ENCODE measurements around the gene HTATIP2.
"Not testable (repeated sequence)": the region's sequence is repeated elsewhere in the genome, so short reads cannot be mapped to it uniquely, and the experiment has no call there.

Gene HTATIP2

DNA sequence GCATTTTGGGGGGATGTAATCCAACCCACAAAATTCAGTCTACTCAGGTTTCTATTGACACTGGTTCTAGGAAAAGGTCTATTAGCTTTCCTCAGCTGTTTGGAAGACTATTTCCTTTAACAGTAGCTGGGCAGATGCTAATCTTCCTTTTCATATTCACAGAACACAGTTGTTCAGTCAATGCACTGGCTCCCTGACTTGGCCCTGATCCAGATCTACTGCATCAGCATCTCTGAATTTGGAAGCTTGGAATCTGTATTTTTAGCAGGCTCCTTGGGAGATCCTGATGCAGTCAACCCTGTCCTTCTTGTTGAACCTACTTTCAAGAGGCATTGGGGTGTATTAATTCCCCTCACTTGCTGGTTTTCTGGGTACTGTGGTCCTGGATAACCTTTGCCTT, 6.3 kb downstream of the HTATIP2 start:
- DNase-seq, result peak in 2 of 56 donors; percentile 29 to 61

DNA sequence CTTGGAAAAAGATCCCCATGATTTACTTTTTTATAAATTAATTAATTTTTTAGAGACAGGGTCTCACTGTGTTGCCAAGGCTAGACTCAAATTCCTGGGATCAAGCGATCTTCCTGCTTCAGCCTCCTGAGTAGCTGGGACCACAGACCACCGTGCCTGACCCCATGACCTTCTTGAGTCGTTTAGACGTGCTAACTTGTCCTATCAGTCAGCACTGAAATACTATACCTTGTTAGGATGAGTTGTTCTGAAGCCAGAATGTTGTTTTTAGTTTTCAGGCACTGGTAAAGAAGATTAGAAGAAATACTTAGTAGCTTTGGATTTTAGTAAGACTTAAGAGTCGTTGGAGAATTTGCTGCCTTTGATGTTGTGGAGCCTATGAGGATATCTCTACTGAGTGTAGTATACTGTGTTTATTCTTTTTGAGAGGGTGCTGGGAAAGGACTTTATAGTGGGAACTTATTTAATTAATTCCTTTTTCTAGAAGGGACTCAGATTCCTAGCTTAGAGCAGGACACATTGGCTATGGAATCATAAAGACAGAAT, 8.6 kb downstream of the HTATIP2 start:
- no peak for DNase-seq

- no peak for DNase-seq
Measured at GRCh38 chr11:20373147-20373546, 9.6 kb downstream of the HTATIP2 start.

- DNase-seq, result no peak
Measured at GRCh38 chr11:20373568-20374209, 10.2 kb downstream of the HTATIP2 start.

DNA sequence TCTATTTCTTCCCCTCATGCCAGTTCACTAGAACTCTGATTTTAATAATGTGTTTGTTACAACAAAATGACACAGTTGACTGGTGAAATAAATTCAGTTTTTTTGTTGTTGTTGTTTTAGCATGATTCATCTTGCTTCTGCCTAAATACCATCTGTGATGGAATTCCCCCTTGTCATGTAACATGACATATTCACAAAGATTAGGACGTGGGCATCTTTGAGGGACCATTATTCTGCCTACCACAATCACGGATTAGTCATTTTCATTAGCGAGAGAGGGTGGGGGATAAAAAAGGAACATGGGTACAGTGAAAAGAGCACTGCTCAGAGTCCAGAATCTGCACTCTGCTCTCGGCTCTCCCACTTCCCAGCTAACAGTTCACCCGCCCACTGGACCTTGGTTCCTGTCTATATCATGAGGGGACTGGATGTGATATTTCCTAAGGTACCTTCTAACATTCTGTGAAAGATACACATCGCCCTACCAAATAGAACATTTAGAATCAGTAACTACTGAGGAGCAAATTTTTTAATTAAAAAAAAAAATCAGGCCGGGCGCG, 11.3 kb downstream of the HTATIP2 start:
- DNase-seq, result no peak

GRCh38 chr11:20376162-20376730, 12.7 kb downstream of the HTATIP2 start:
- no peak for DNase-seq

DNA sequence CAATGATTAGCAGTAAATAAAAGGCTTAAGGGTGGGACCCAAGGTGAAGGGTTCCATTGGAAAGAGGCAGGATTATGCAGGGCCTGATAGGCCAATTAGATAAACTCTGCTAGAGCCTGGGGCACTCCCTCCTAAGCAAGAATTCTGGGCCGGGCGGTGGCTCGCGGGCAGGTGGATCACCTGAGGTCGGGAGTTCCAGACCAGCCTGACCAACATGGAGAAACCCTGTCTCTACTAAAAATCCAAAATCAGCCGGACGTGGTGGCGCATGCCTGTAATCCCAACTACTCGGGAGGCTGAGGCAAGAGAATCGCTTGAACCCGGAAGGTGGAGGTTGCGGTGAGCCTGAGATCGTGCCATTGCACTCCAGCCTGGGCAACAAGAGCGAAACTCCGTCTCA, 22.5 kb downstream of the HTATIP2 start:
- not testable (repeated sequence) for DNase-seq

DNA sequence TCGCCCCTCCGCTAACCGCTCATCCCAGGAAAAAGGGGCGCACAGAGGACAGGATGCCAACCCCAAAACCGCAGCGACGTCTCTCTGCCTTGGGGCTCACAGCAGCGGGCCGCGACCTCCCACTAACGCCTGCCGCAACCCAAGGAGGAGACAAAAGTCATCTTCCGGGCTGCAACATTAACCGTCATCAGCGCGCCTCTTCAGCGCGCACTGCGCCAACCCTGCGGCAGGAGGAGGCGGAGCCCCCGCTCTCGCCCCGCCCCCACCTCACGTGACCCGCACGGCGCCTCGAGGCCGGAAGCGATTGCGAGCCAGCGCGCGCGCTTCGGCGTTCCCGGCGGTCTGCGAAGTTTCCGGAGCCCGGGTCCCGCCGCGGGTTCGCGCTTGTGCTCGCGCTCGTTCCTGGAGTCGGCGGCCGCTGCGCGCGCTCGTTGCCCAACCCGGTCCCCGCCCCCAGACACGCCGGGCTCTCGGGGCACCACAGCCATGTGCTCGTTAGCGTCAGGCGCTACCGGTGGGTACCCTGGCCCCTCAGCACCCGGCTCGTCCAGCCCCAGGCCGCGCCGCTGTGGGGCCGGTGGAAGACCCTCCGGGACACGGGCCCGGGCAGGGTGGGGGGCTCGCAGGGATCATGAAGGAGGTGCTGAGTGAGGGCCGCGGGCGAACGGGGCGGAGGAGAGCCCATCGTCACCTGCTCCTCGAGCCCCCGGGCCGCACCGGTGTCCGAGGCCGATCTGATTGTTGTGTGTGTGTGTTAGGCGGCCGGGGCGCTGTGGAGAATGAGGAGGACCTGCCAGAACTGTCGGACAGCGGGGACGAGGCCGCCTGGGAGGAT, 24.0 kb downstream of the HTATIP2 start, which contains the start of gene PRMT3:
Gene PRMT3, plus strand, starts transcription at position 456 of the 835 bp plus-strand sequence. Its CDS starts 31 bp downstream, at position 487.
- DNase-seq, result peak in 55 of 56 donors; percentile 70 to 99 (median 92)

GRCh38 chr11:20388096-20389055, 24.9 kb downstream of the HTATIP2 start:
- peak in 6 of 56 donors; percentile 42 to 64 (median 49) for DNase-seq

DNA sequence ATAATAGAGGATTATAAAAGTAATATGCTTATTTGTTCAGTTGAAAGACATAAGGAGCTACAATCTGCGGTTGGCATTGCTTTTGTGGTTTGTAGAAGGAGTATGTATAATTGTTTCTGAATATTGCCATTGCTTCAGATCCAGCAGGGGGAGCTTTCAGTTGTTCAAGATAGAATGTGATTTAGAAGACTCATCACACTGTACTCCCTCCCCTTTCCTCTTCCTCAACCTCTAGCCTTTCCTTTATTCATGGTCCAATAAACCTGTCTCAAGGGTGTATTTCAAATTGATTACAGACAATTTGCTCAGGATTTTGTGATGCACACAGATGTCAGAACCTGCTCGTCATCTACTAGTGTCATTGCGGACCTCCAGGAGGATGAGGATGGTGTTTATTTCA, 33.8 kb downstream of the HTATIP2 start:
- DNase-seq, result peak in 2 of 56 donors; percentile 2 to 27

DNA sequence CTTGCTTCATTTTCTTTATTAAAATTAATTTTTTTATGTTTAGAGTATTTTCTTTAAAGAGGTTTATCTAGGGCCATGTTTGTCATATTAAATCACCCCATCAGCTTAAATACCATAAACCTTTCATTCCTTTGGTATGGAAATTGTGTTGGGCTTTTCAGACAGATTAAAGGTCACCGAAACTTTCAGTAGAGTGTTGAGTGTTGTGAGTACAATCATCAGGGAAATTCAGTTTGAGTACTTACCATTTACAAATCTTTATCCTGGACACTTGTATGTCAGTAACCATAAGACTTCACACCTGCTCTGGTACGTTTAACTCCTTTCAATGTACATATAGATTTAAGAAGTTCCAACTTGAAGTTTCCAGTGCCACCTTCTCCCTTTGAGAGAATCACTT, 36.0 kb downstream of the HTATIP2 start:
- no peak for DNase-seq

GRCh38 chr11:20403059-20403458, 39.5 kb downstream of the HTATIP2 start:
- DNase-seq, result no peak

GRCh38 chr11:20406484-20406883, 43.0 kb downstream of the HTATIP2 start:
- DNase-seq, result no peak

DNA sequence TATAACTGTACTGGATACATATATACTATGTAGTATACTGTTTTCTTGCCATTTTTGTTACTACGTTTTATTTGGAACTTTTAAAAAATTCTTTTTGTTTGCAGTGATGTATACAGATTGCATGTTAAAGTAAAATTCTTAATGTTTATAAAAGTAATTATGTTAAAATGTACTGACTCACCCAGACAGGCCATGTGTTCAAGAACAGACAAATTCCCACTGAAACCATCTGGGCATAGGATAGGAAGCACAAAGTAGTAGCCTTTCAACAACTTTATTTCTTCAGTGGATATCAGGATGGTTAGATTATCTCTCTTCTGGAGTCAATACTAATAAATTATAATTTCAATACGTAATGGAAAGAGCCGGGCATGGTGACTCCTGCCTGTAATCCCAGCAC, 43.8 kb downstream of the HTATIP2 start:
- no peak for DNase-seq

DNA sequence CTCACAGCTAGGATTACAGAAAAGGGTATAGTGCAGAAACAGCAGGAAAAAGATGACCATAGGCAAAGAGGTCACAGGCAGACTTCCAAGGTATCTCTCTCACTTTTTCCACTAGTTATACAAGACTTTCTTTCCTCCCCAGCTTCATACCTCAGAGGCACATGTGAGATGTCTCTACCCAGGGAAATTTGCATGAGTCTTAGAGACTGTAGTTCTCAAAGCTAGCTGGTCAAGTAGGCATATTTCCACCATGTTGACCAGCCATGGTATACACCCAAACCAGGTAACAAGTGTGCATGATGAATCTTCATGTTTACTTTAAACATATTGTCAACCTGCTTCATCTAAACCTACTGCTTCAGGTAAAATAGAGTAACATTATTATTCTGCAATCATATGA, 51.9 kb downstream of the HTATIP2 start:
- DNase-seq, result no peak

GRCh38 chr11:20417771-20418170, 54.3 kb downstream of the HTATIP2 start:
- no peak for DNase-seq

DNA sequence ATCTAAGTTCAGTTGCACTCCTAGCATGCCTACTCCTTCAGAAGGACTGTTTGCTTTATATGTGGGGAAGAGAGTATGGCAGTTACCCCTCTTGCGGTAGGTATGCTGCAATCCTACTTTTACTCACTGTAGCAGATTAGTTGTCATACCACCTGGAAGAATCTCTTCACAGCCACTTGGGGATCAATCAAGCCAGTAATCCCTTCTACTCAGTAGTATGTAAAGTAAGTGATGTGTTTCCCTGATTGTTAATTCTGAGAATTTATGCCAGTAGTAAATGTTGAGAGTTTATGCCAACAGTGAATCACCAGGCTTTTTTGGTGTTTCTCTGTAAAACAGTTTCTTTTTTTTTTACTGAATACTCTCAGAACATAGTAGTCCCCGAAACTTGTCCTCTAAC, 58.4 kb downstream of the HTATIP2 start:
- DNase-seq, result no peak

DNA sequence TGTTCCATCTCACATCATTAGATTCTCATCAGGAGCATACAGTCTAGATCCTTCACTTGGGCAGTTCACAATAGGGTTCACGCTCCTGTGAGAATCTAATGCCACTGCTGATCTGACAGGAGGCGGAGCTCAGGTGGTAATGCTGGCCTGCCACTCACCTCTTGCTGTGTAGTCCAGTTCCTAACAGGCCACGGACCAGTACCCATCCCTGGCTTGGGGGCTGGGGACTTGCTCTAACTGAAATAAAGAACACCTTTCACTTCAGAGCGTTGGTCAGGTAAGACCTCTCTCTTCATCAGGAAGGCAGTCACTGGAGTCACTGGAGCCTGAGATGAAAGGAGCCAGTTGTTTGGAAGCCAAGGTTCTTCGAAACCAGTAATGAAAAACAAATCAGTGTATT, 65.7 kb downstream of the HTATIP2 start:
- no peak for DNase-seq

Data from nucleus accumbens (tissue), 56 donors.